Stimulated activated CD4-positive, alpha-beta T cell treated with anti-CD3 and anti-CD28 coated beads, Interleukin-4, amount 100 ng/mL, for 48 hours (primary cell): ENCODE results near the gene CWC25.
"Not testable (repeated sequence)": the region's sequence is repeated elsewhere in the genome, so short reads cannot be mapped to it uniquely, and the experiment has no call there.

ENCODE experiments used
- DNase-seq, 2 donors: peaks; one replicate each; pipeline ENCODE4 v3.0.0-alpha.2; 2020; ENCODE audit warnings: low read depth in 2 of 2

CWC25 gene

GRCh38 chr17:38824899-38825761 lies at the start of gene CWC25:
CWC25 (minus strand) TSS chr17:38825321; CDS start chr17:38825183, 138 bp downstream.
- peak; percentile 87 to 93 for DNase-seq

- DNase-seq = no peak
Observed at GRCh38 chr17:38873640-38874380, 48.7 kb upstream of the CWC25 start.

GRCh38 chr17:38872671-38873385 lies 47.7 kb upstream of the CWC25 start:
- DNase-seq = no peak

GRCh38 chr17:38872027-38872511 lies 46.9 kb upstream of the CWC25 start:
- no peak for DNase-seq

- peak; percentile 58 to 73 for DNase-seq
Observed at GRCh38 chr17:38871247-38872015, 46.3 kb upstream of the CWC25 start.

GRCh38 chr17:38870259-38871165 lies 45.4 kb upstream of the CWC25 start:
- DNase-seq = peak; percentile 51 to 66

- peak; percentile 80 to 81 for DNase-seq
Observed at GRCh38 chr17:38869526-38870258, 44.6 kb upstream of the CWC25 start, which contains the start of gene LASP1. LASP1 (plus strand) TSS chr17:38870058; CDS start chr17:38870190, 132 bp downstream.

- peak; percentile 86 to 94 for DNase-seq
Observed at GRCh38 chr17:38868817-38869525, 43.9 kb upstream of the CWC25 start.

- no peak for DNase-seq
Observed at GRCh38 chr17:38867968-38868816, 43.1 kb upstream of the CWC25 start.

- peak; percentile 56 to 70 for DNase-seq
Observed at GRCh38 chr17:38867179-38867967, 42.3 kb upstream of the CWC25 start.

- no peak for DNase-seq
Observed at GRCh38 chr17:38864636-38865398, 39.7 kb upstream of the CWC25 start.

- DNase-seq = no peak
Observed at GRCh38 chr17:38861399-38861843, 36.3 kb upstream of the CWC25 start.

- DNase-seq = no peak
Observed at GRCh38 chr17:38857271-38857670, 32.1 kb upstream of the CWC25 start.

- not testable (repeated sequence) for DNase-seq
Observed at GRCh38 chr17:38855101-38855714, 30.1 kb upstream of the CWC25 start.
